Endothelial cell of umbilical vein (primary cell): ENCODE data around the gene ADGRL3. TPM values are rescaled to one million over a fixed set of nuclear protein-coding genes. Genes with fewer than 3 reads are reported as not detected.

Experiments used
- BruUV-seq: library from RNA; stranded (reverse); fragments of 400-500 nt; replicated peaks from 2 replicates; lab custom pipeline; 2021; lab: Mats Ljungman, UMichigan
- CTCF ChIA-PET: fragments of 300-600, 350-600 bp; sonication (Branson Sonifier 250); formaldehyde crosslinking; loops from one replicate; lab custom pipeline; 2021; ENCODE audit warnings: antibody characterized with exemption, inconsistent platforms; lab: Charles Lee
- POLR2A ChIA-PET: fragments of 300-600, 350-600 bp; sonication (Branson Sonifier 250); formaldehyde crosslinking; loops from one replicate; lab custom pipeline; 2021; ENCODE audit warnings: antibody characterized with exemption, inconsistent platforms; lab: Charles Lee
- DNase-seq: peaks from one replicate; pipeline ENCODE4 v3.0.0-alpha.2; 2011; ENCODE audit warnings: low read depth, low spot score
- FAIRE-seq: peaks from 2 replicates; lab custom pipeline; 2011; peaks lifted over from hg19 to GRCh38; lab: Jason Lieb, UNC
- H2AFZ ChIP-seq: 2 replicates; pipeline ENCODE4 v1.6.0; 2012; ENCODE audit warnings: low read depth, low read length, control low read depth, inconsistent platforms
- H3K27ac ChIP-seq: 2 replicates; pipeline ENCODE4 v1.5.1; 2011; ENCODE audit warnings: low read depth, mild to moderate bottlenecking, control low read depth, low read length, moderate library complexity; ENCODE audit not compliant: insufficient read depth
- H3K27me3 ChIP-seq, 2 experiments: 2 replicates each; pipeline versions ENCODE4 v1.6.0 to v1.6.1; 2011; ENCODE audit warnings: low read length in 2 of 2, mixed read lengths in 1 of 2; ENCODE audit not compliant: control insufficient read depth in 2 of 2, insufficient read depth in 2 of 2
- H3K36me3 ChIP-seq, 2 experiments: 2 replicates in 1 of 2; 3 replicates in 1 of 2; pipeline ENCODE4 v1.5.1; 2011; ENCODE audit warnings: low read length in 2 of 2, mild to moderate bottlenecking in 1 of 2, moderate library complexity in 1 of 2; ENCODE audit not compliant: control insufficient read depth in 2 of 2, insufficient read depth in 2 of 2; ENCODE audit errors: extremely low read depth in 1 of 2
- H3K4me1 ChIP-seq: 3 replicates; pipeline ENCODE4 v1.5.1; 2011; ENCODE audit warnings: mild to moderate bottlenecking, low read length; ENCODE audit not compliant: control insufficient read depth, insufficient read depth; ENCODE audit errors: extremely low read depth
- H3K4me2 ChIP-seq: 2 replicates; pipeline ENCODE4 v1.6.1; 2011; ENCODE audit warnings: low read length, control low read depth, mixed read lengths; ENCODE audit not compliant: insufficient read depth
- H3K4me3 ChIP-seq, 3 experiments: fragments of 200-600 bp in 1 of 3; sonication (generic), shearing (Covaris generic) in 1 of 3; replicated peaks in 1 of 3; 2 replicates each; pipeline ENCODE4 v1.5.1; 2011 to 2016; ENCODE audit warnings: control low read depth in 3 of 3, low read length in 3 of 3, mild to moderate bottlenecking in 2 of 3, inconsistent platforms in 1 of 3, low read depth in 1 of 3, moderate library complexity in 1 of 3; ENCODE audit not compliant: insufficient read depth in 1 of 3
- H3K79me2 ChIP-seq: 2 replicates; pipeline ENCODE4 v1.6.0; 2012; ENCODE audit warnings: low read length, inconsistent platforms; ENCODE audit not compliant: control insufficient read depth, insufficient read depth
- H3K9ac ChIP-seq: replicated peaks from 2 replicates; pipeline ENCODE3; 2011; ENCODE audit warnings: low read length, control low read depth; ENCODE audit not compliant: insufficient read depth; ENCODE audit errors: extremely low read depth
- H3K9me1 ChIP-seq: replicated peaks from 3 replicates; pipeline ENCODE4 v1.6.0; 2011; ENCODE audit warnings: mild to moderate bottlenecking, low read length; ENCODE audit not compliant: control insufficient read depth, insufficient read depth; ENCODE audit errors: extremely low read depth
- H3K9me3 ChIP-seq: replicated peaks from 2 replicates; pipeline ENCODE4 v1.5.1; 2012; ENCODE audit warnings: low read length, inconsistent platforms; ENCODE audit not compliant: control insufficient read depth, insufficient read depth
- H4K20me1 ChIP-seq: replicated peaks from 2 replicates; pipeline ENCODE3; 2011; ENCODE audit warnings: mild to moderate bottlenecking, low read length; ENCODE audit not compliant: control insufficient read depth, insufficient read depth; ENCODE audit errors: extremely low read depth
- CTCF ChIP-seq, 2 donors: IDR thresholded peaks; 1 replicate in 1 of 2; 2 replicates in 1 of 2; pipeline ENCODE4 v1.5.1; 2011; ENCODE audit warnings: low read length in 2 of 2, mild to moderate bottlenecking in 2 of 2, moderate library complexity in 2 of 2, control low read depth in 1 of 2, inconsistent platforms in 1 of 2, low read depth in 1 of 2; ENCODE audit not compliant: insufficient read depth in 1 of 2; ENCODE audit errors: extremely low read depth in 1 of 2
- EZH2 ChIP-seq: IDR thresholded peaks from 2 replicates; pipeline ENCODE4 v1.6.1; 2012; ENCODE audit warnings: borderline replicate concordance, low read depth, mild to moderate bottlenecking, moderate library complexity, low read length, inconsistent platforms; ENCODE audit not compliant: severe bottlenecking
- FOS ChIP-seq: IDR thresholded peaks from 2 replicates; pipeline ENCODE4 v1.6.1; 2011; ENCODE audit warnings: mild to moderate bottlenecking, low read length, moderate library complexity, borderline replicate concordance; ENCODE audit not compliant: insufficient read depth
- GATA2 ChIP-seq: IDR thresholded peaks from 2 replicates; pipeline ENCODE4 v1.7.0; 2011; ENCODE audit warnings: low read depth, mild to moderate bottlenecking, moderate library complexity, mixed read lengths, low read length; ENCODE audit not compliant: insufficient read length, insufficient read depth
- JUN ChIP-seq: IDR thresholded peaks from 2 replicates; pipeline ENCODE4 v1.6.1; 2011; ENCODE audit warnings: borderline replicate concordance, low read depth; ENCODE audit not compliant: insufficient read length, insufficient read depth
- MYC ChIP-seq: IDR thresholded peaks from one replicate; pipeline ENCODE4 v1.6.1; 2011; ENCODE audit warnings: mild to moderate bottlenecking, low read depth, low read length
- POLR2A ChIP-seq: IDR thresholded peaks from 2 replicates; pipeline ENCODE4 v1.6.1; 2012; ENCODE audit warnings: low read depth, mild to moderate bottlenecking, control low read depth, low read length
- POLR2AphosphoS5 ChIP-seq: IDR thresholded peaks from 2 replicates; pipeline ENCODE4 v1.6.1; 2012; ENCODE audit warnings: low read depth, mild to moderate bottlenecking, control low read depth, low read length, moderate library complexity; ENCODE audit not compliant: insufficient read depth
- dilution Hi-C: fragments of 300-500 bp; cut with MboI; formaldehyde crosslinking; loops from one replicate; pipeline ENCODE4 v1.15.0; 2019; ENCODE audit warnings: low sequenced_read_pairs; ENCODE audit not compliant: extremely low pct_ligation_motif_present
- intact Hi-C: fragments of 100-400 bp; cut with micrococcal nuclease; formaldehyde crosslinking; loops from one replicate; pipeline ENCODE4 v1.10.0; 2022
- polyA plus RNA-seq, 4 experiments: library from polyadenylated mRNA; depleted of rRNA in 3 of 4; stranded (reverse) in 3 of 4; unstranded in 1 of 4; fragments of >200 nt; gene quantifications; 2 replicates each; pipeline versions ENCODE4 v1.2.1 to v1.2.3, GENCODE V29; 2011 to 2012; ENCODE audit warnings: missing spikeins in 1 of 4
- total RNA-seq: library from RNA; stranded (reverse); gene quantifications from 2 replicates; pipeline ENCODE4 v1.2.3, GENCODE V29; 2021
- TF ChIP-seq, protein P1 (sequence below): IDR thresholded peaks from 2 replicates; pipeline ENCODE4 v1.6.1; 2011; ENCODE audit not compliant: insufficient read depth, insufficient read length

ADGRL3 gene
- total and polyA plus RNA-seq, 2 donors (not counting 3 experiments of a cell fraction or from before 2014, with no cell fraction given) = not detected

GRCh38 chr4:61959087-61959486, 759.0 kb downstream of the ADGRL3 start:
- Histone ChIP-seq H3K27ac (no peak overlapping the region), H3K4me3 (no peak overlapping the region), H4K20me1 (no peaks in the 10 kb centered on the region), H3K4me2 (no peak overlapping the region), H2AFZ (no peak overlapping the region), H3K79me2 (no peaks in the 10 kb centered on the region), H3K36me3 (no peaks in the 10 kb centered on the region), H3K9ac (no peak overlapping the region), H3K4me1 (no peaks in the 10 kb centered on the region), H3K27me3 (no peaks in the 10 kb centered on the region), H3K9me3 (no peaks in the 10 kb centered on the region), H3K9me1 (no peaks in the 10 kb centered on the region)
- ChIA-PET CTCF (no interaction called here), POLR2A (no interaction called here)
- BruUV-seq = no TSS peak
- intact Hi-C loops (no loop called here), dilution Hi-C loops (no loop called here)
- DNase-seq (no peak), FAIRE-seq (no peak)
- TF ChIP-seq CTCF (IDR thresholded peaks at IDR 0.05; ENCODE audit: extremely low read depth in 1 of 2, insufficient read depth in 1 of 2, low read depth in 1 of 2, low read length in 2 of 2) = no peak

- TF ChIP-seq FOS = no peak
- no peak for TF ChIP-seq JUN
- TF ChIP-seq EZH2 = no peak
- no peak for TF ChIP-seq POLR2A
- no peak for TF ChIP-seq GATA2
- TF ChIP-seq, protein P1, sequence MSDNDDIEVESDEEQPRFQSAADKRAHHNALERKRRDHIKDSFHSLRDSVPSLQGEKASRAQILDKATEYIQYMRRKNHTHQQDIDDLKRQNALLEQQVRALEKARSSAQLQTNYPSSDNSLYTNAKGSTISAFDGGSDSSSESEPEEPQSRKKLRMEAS = no peak
- TF ChIP-seq CTCF (IDR thresholded peaks at IDR 0.05; ENCODE audit: extremely low read depth in 1 of 2, insufficient read depth in 1 of 2, low read depth in 1 of 2, low read length in 2 of 2) = no peak
- no peak for TF ChIP-seq POLR2AphosphoS5
- no peak for TF ChIP-seq MYC
- no peaks in the 10 kb centered on the region for H3K79me2 ChIP-seq
- intact Hi-C loops = no loop called here
- no peak overlapping the region for H2AFZ ChIP-seq
- POLR2A ChIA-PET = no interaction called here
- no peaks in the 10 kb centered on the region for H3K9me1 ChIP-seq
- H3K4me3 ChIP-seq = no peak overlapping the region
- CTCF ChIA-PET = no interaction called here
- no peak overlapping the region for H3K9ac ChIP-seq
- no peaks in the 10 kb centered on the region for H4K20me1 ChIP-seq
- no peak overlapping the region for H3K27ac ChIP-seq
- no peaks in the 10 kb centered on the region for H3K4me1 ChIP-seq
- H3K4me2 ChIP-seq = no peak overlapping the region
- dilution Hi-C loops = no loop called here
- no peaks in the 10 kb centered on the region for H3K9me3 ChIP-seq
- no peaks in the 10 kb centered on the region for H3K36me3 ChIP-seq
- H3K27me3 ChIP-seq = no peaks in the 10 kb centered on the region
- FAIRE-seq = no peak
- no peak for DNase-seq
- no TSS peak for BruUV-seq
Observed at GRCh38 chr4:61984260-61984909, 784.3 kb downstream of the ADGRL3 start.
